DMS153 treated with DMSO at 0.1 percent for 48 hours (cell line): ENCODE measurements around the gene MACROD2.
"Not testable (repeated sequence)": the region's sequence is repeated elsewhere in the genome, so short reads cannot be mapped to it uniquely, and the experiment has no call there.

Experiments used
- DNase-seq: peaks from one replicate; lab custom pipeline; 2025; ENCODE audit not compliant: unreplicated experiment; lab: John Stamatoyannopoulos, UW

MACROD2 gene

DNA sequence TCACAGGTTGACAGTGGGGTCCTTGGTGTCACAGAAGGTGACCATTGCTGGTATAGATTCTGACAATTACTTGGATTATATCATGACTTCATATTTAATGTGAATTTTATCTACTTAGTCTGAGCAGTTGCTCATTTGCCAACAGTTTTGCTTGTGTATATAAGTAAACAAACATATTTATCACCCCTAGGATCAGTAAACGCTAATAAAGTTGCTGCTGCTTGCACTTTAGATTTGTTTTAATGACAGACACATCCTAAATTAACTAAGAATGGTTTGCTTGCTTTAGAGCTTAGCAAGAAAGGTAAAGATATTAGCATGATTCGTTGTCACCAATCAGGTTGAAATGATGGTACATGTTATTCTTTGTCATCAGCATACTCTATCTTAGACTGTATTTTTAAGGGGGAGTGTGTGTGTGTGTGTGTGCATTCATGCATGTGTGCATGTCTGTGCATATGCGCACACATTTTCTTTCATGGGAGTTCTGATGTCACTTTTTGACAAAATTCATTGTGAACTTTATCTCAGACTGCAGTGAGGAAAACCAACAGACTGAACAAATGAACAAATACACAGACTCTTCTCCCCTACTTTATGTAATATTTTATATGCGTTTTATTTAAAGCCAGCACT lies 1124.7 kb downstream of the MACROD2 start:
- DNase-seq = no peak

DNA sequence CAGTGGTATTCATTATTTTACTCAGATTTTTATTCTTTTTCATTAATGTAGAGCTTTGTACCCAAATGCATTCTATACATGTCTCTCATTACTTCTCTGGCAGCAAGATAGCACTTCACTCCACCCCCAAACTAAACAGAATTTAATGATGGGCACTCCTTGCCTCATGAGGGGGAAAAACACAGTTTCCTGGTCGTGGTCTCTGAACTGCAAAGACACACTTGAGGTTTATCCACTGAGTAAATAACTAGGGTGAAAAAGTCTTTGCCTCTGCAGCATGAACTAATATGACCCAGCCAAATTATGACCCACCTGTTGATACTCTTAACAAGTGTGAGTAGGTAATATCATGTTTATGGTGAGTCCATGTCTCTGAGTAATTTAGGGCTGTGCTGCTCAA lies 1127.3 kb downstream of the MACROD2 start:
- DNase-seq = no peak

- no peak for DNase-seq
Measured at GRCh38 chr20:15131176-15131575, 1135.9 kb downstream of the MACROD2 start.

DNA sequence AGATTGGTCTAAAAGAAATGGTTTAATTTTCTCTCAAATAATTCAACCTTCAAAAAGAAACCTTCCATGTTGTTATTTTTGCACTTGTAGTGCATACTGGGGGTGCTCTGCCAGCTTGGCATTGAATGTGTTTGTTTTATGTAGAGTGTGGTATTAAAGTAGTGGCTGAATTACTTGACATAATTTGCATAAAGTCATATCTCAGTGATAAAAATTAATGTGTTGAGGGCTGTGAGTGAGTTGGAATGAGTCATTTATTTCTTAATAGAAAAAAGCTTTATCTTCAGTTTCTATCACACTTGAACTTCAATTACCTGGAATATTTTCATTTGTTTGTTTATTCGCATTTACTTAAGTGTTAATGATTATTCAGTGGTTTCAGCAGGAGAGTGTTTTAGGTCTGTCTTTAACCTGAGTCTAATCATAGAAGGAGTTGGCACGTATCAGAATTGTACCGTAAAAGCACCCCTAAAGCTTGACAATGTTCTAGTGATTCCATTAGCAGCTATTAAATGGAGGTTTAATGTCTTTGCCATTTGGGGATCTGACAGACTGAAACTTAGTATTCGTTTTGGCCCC lies 1143.3 kb downstream of the MACROD2 start:
- no peak for DNase-seq

DNA sequence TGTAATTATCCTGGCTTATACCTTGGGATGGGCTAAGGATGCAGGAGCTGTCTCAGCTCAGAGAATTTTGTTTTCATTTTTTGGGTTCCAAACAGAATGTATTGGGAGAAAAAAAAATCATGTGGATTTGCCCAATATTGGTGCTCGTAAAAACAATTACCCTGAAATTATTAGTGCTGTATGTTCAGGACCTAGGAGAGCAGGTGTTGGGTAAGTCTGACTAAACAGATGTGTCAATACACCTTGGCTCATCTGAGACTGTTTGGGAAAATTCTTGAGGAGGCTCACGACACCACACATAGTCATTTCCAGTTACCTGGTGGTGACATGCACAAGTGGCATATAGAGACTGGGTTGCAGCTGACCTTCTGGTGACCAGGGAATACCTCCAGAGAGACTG lies 1144.2 kb downstream of the MACROD2 start:
- DNase-seq = no peak

DNA sequence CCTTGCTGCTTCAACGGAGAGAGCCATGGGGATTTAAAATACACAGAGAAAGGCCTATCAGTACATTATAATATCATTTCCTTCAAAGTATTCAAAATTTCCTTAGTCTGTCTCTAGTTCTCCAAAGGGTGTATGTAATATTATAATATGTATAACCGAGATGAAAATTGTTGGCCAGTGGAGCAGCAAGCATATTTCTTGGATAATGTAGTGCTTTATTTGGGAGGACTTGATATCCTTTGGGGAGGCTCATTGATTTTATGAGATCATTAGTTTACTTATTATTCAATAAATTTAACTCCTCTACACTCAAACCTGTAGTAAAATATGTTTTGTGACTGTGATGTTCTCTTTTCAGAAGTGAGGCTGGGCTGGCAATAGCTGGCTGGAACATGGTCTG lies 1145.0 kb downstream of the MACROD2 start:
- DNase-seq = no peak

- not testable (repeated sequence) for DNase-seq
Measured at GRCh38 chr20:15140940-15141339, 1145.6 kb downstream of the MACROD2 start.

- DNase-seq = no peak
Measured at GRCh38 chr20:15141861-15142260, 1146.5 kb downstream of the MACROD2 start.

DNA sequence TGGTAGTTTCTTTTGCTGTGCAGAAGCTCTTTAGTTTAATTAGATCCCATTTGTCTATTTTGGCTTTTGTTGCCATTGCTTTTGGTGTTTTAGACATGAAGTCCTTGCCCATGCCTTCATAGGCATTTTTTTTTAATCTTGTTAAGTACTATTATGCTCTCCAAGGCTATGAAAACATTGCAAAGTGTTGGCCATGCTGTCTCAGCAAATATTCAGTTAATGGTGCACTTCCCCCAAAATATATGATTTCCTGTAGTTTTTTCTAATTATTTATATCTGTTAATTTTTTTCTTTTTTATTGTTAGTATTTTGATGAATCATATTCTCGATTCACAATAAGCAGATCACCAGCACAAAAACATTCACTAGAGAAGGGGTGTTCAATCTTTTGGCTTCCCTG lies 1148.2 kb downstream of the MACROD2 start:
- DNase-seq = no peak

- DNase-seq = no peak
Measured at GRCh38 chr20:15144916-15145315, 1149.6 kb downstream of the MACROD2 start.

DNA sequence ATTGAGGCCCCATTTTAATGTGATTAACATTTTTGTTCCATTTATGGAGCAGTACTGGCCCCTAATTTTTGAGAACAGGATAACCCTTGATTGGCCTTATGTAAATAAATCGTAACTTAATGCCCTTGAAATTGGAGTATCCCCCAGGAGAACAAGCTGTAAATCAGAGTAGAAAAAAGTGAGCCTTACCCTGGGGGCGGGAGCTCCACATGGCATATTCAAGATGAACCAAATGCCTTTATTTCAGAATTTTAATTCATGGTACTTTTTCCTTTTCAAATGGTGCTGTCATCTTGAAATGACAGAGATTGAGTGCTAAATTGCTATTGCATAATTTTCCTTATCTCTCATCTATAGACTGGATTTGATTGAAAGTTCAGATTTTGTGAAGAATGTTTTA lies 1151.6 kb downstream of the MACROD2 start:
- DNase-seq = no peak

GRCh38 chr20:15154070-15154469 lies 1158.8 kb downstream of the MACROD2 start:
- DNase-seq = no peak

- no peak for DNase-seq
Measured at GRCh38 chr20:15155848-15156401, 1160.6 kb downstream of the MACROD2 start.

GRCh38 chr20:15158533-15158932 lies 1163.2 kb downstream of the MACROD2 start:
- DNase-seq = no peak

GRCh38 chr20:15162079-15162647 lies 1166.8 kb downstream of the MACROD2 start:
- DNase-seq = no peak

GRCh38 chr20:15163632-15164031 lies 1168.3 kb downstream of the MACROD2 start:
- no peak for DNase-seq

- DNase-seq = no peak
Measured at GRCh38 chr20:15164726-15165125, 1169.4 kb downstream of the MACROD2 start.

GRCh38 chr20:15166744-15167143 lies 1171.4 kb downstream of the MACROD2 start:
- no peak for DNase-seq

DNA sequence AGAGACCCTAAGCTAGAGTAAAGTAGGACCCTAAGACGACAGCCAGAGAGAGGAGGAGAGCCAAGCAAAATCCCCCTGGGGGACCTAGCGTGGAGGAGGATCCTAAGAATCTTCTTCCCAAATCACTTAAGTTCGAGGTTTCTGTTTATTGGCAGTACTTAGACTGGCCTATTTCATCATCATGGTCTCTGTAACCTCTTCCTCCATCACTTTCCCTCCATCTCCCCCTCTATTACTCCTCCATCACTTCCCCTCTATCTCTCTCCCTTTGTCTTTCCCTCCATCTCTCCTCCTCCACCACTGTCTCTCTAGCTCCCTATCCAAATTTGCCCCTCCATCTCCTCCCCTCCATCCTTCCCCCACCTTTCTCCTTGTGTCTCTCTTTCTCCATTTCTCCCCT lies 1175.7 kb downstream of the MACROD2 start:
- no peak for DNase-seq

DNA sequence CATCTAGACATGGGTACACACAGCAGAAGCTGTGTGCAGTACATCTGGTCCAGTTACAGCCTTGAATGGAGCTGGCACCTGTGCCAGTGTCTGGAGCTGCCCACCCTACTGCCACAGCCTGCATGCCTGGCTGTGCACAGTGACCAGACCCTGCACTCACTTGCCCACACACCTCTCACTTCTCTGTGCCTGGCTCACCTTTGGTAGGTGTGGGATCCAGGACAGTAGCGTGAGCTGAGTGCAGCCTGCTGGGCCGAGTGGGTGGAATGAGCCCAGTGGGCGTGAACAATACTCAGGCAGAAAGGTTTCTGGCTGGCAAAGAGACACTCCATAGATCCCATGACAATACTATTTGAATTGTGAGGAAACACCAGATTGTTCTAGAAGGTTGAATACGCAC lies 1181.6 kb downstream of the MACROD2 start:
- DNase-seq = no peak

DNA sequence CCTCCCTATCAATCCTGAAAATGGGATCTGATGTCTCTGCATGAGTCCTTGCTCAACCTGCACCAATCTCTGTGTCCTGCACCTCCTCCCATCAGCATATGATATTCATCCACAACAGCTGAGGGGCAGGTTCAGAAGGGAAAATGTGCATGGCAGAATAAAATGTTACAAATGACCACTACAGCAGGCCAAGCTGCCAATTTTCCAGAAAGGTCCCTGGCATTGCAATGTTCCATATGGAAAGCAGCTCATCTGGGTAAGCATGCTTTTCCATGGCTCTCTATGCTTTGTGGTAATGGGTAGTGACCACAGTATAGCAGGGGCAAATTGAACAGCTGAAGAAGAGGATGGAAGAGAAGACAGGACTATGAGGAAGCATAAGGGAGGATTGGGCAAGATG lies 1183.3 kb downstream of the MACROD2 start:
- DNase-seq = no peak

DNA sequence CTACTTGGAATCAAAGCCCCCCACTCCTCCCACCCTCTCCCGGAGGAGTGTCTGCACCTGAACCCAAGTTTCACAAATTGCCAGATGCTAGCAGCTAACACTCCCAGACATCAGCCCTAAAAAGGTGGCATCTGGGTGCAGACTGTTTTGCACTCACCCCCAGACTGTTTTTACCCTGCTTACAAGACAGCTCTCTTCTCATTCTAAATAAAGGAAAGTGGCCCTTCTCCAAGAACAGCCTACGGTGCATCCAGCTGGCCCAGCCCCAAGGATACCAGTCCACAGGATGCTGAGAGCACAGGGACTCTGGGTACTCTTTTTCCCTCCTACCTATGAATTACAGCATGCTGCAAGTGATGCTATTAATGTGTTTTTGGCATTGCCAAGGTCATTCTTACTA lies 1184.1 kb downstream of the MACROD2 start:
- no peak for DNase-seq

- no peak for DNase-seq
Measured at GRCh38 chr20:15179781-15180180, 1184.5 kb downstream of the MACROD2 start.
